Astrocyte of the cerebellum (primary cell): ENCODE data around the gene OGFOD2.

Experiments used
- DNase-seq: peaks from one replicate; pipeline ENCODE4 v3.0.0-alpha.2; 2011; ENCODE audit warnings: low read depth
- H3K4me3 ChIP-seq: 2 replicates; pipeline ENCODE4 v1.5.1; 2011; ENCODE audit warnings: mild to moderate bottlenecking, low read depth, low read length, moderate library complexity
- CTCF ChIP-seq: IDR thresholded peaks from 2 replicates; pipeline ENCODE4 v1.5.1; 2012; ENCODE audit warnings: low read length, low read depth, moderate library complexity, mild to moderate bottlenecking; ENCODE audit errors: missing control alignments
- in situ Hi-C: cut with HindIII; loops from 2 replicates; pipeline ENCODE4 v1.10.0; 2017; ENCODE audit warnings: low sequenced_read_pairs

Gene OGFOD2

GRCh38 chr12:123024819-123025391 lies 49.9 kb downstream of the OGFOD2 start:
- no peak overlapping the region for H3K4me3 ChIP-seq
- in situ Hi-C loops: no loop called here
- no peak for DNase-seq
- TF ChIP-seq CTCF: no peak

GRCh38 chr12:123026094-123026853 lies 51.2 kb downstream of the OGFOD2 start:
- DNase-seq: no peak
- no peak for TF ChIP-seq CTCF
- in situ Hi-C loops: no loop called here
- H3K4me3 ChIP-seq: no peak overlapping the region

GRCh38 chr12:123027726-123028445 lies 52.8 kb downstream of the OGFOD2 start:
- no peak overlapping the region for H3K4me3 ChIP-seq
- TF ChIP-seq CTCF: no peak
- no peak for DNase-seq
- in situ Hi-C loops: no loop called here

GRCh38 chr12:123028475-123028874 lies 53.4 kb downstream of the OGFOD2 start:
- no peak overlapping the region for H3K4me3 ChIP-seq
- in situ Hi-C loops: no loop called here
- no peak for TF ChIP-seq CTCF
- no peak for DNase-seq

- H3K4me3 ChIP-seq: no peak overlapping the region
- TF ChIP-seq CTCF: no peak
- no peak for DNase-seq
- in situ Hi-C loops: no loop called here
Observed at GRCh38 chr12:123029550-123029949, 54.5 kb downstream of the OGFOD2 start.
